Activated naive CD4-positive, alpha-beta T cell treated with anti-CD3 and anti-CD28 coated beads, Interleukin-2, amount 50 U/mL, for 16 hours (primary cell): ENCODE results near the gene BICC1.

Experiments used
- DNase-seq: peaks from one replicate; pipeline ENCODE4 v3.0.0-alpha.2; 2020

The BICC1 gene

DNA sequence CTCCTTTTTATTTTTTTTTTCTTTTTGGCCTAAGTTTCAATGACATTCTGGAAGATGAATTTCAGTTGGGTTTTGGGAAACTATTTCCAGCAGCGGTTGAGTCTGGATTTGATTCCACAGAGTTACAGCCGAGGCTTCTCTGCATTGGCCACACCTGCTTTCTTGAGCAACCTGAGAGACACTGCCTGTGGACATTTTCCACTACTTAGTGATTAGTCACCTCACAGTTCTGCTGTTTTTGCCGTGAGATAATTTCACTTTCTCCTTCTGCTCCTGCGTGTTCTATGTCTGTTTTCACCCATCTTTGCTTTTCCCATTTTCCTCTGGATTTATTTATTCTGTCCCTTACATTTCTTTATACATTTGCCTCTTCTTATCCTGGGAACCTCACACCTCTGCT, 243.0 kb downstream of the BICC1 start:
- DNase-seq = no peak

DNA sequence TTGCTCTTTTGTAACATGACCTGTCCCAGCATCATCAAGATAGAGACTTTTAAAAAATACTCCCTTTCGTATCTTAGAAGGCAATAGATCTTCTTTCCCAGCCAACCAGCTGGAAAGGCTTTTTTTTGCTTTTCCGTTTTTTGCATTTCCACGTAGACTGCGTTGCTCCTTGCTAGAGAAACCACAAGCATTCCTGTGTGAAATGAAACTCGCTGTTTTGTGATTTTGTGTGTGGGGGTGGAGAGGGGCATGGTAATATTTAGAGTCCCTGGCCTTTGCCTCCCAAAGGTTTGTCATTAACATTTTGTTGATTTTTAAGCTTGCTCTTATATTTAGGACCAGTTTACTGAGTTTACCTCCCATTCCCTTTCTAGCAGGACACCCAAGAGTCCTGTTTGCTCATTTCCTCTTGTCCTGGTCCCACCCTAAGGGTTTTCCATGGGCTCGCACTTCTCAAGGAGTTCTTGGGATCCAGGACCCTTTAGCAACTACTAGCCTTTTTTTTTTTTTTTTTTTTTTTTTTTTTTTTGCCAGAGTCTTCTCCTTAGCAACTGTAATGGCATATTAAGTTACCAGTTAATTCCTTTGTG, 243.6 kb downstream of the BICC1 start:
- DNase-seq = no peak

DNA sequence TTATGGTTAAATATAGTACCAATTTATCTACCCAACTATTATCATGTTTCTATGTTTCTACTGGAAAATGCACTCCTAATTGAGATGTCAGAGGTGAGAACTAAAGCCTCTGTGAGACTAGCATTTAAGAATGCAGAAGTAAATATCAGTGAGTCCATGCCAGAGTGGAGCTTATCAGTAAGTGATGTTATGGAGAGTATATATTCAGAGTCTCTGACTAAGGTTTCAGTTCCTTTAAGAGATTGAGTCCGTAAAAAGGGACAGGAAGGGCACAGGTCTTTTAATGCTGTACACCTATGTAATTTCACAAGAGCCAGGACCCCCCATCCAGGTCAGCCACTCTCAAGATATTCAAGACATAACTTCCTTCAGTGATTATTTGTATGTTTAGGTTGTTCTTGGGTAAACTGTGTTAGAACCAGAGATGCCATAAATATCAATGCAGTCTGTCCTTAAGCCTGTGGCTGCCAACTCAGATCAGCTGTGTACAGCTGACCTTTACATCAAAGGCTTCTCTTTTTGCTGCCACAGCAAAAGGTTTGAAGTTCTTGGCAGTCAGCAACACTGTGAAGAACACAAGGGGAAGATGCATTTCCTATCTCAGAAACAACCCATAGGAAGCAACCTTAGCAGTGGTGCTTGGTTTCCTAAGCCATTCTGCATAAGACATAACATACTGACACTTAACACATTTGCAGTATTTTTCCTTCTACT, 244.8 kb downstream of the BICC1 start:
- no peak for DNase-seq

DNA sequence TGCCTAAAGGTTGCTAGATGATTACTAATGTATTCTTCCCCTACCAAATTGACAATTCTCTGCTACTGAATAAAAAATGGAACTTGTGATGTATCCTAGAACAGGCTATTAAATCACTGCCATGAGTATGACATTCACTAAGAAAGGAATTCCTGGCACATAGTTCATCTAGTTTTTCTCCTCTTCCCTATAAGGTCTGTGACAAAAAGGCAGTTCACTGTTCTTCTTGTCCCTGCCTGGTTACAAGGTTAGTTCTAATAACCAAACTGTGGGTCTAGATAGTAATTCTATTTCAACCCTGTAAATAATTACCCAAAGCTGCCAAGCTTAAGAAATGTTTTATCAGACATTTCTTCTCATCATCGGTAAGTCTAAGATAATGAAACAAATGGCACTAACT, 245.6 kb downstream of the BICC1 start:
- no peak for DNase-seq

DNA sequence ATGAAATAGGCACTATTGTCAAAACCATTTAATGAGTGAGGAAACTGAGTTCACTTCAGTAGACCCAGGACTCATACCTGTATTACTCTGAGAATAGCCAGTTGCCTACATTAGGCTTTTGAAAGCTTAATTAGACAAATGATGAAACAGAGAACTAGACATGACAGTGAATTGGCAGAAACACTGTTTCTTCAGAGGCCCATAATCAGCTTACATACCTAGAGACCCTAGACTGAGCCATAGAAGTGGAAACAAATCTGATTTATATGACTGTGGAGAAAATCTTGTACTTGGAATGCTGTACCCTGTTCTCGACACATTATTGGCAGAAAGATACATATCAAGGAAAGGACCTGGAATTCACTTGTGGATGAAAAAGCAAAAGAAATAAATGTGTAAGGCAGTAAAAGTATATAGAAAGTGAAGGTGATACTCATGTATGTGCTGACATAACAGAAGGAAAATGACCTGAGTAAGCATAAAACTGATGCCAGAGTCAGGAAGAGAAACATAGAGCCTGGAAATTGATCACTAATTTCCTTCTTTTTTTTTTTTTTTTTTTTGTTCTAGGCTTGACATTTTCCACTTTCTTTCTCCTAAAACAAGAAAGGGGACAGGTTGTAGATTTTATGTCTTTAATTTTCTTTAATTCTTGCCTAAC, 251.5 kb downstream of the BICC1 start:
- no peak for DNase-seq

DNA sequence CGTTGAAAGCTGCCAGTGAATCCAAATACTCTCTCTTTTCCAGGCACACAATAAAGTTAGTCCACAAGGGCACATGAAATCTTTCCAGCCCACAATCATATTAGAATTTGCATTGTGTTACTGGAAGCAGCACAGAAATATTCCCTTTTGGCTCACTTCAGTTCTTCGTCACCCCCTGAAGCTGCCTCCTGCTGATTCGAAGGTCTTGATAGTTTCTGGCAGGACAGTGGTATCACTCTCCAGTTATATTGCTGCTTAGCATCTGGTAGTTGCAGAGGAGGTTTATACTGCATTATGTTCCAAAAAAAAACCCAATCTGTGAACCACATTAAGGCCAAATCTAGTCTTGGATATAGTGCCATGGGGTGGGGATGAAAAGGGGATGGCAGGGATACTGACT, 253.2 kb downstream of the BICC1 start:
- DNase-seq = no peak

DNA sequence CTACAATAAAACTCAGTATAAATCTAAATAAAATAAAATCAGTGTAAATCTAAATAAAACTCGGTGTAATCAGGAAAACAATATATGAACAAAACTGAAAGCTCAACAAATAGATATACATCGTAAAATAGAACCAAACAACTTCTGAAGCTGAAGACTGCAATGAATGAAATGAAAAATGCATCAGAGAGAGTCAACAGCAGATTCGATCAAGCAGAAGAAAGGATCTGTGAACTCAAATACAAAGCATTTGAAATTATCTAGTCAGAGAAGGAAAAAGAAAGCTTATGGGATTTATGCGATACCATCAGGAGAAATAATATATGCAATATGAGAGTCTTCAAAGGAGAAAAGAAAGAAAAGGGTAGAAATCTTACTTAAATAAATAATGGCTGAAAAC, 255.0 kb downstream of the BICC1 start:
- no peak for DNase-seq

DNA sequence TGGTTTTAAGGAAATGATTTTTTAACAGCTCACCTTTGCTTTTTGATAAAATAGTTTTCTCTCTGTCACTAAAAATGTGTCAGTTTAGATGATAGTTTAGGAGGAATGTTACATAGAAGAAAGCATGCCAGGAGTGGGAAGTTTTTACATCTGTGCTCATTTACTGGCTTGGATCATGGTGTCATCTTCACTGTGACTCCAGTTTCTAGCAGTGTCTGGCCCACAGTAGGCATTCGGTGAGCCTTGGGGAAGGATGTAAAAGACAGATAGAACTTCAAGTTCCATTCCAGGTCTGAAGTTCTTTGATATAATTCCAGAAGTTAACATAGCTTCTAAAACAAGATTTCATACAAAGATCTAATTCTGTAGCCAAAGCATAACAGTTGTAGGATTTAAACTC, 259.2 kb downstream of the BICC1 start:
- DNase-seq = no peak

DNA sequence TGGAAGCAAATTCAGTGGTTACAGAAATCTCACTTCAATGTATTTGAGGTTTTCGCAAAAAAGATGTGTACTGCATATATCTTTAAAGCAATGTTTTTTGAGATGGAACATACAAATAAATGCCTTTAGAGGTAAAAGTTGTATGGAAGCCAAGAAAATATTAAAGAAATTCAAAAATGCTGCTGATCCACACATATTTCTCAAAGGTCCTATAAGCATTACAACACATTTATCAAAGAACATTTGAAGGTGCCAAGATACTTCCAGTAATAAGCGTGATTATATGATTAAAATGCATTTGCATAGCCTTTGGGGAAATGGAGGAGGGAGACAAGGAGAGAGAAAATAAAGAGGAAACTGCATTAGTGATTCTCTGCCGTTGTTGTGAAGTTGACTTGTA, 260.1 kb downstream of the BICC1 start:
- no peak for DNase-seq

DNA sequence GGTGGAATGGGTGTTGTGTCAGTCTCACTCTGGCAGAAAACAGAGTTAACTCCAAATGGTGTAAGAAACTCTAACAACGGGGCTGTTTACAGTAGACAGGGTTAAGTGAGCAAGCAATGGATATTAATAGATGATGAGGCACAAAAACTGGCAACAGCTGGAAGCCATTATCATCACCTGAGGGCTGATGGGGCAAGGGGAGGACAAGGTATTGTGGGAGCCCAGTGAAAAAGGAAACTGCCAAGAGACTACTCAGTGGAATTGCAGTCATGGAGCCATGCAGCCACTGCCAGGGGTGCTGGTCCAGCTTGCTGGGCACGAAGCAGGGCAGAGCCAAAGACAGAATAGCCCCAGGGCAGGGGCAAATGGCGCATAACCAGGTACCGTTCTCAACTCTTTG, 260.7 kb downstream of the BICC1 start:
- no peak for DNase-seq

DNA sequence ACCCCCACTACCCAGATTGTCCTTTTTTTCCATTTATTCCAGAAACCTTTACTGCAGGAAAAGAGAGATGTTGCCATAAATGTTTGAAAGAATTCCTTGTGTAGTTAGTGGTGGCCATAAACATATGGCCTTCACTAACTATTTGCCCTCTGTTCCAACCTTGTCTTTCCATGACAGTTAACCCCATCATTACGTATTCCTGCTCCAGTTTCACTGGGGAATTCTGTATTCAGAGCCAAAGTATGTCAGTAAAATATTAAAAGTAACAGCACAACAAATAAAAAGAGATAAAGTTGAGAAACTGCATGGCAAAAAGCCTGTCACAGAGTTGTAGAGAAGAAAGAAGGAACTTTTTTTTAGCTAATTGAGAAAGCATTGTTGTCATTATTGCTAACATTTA, 261.3 kb downstream of the BICC1 start:
- no peak for DNase-seq

DNA sequence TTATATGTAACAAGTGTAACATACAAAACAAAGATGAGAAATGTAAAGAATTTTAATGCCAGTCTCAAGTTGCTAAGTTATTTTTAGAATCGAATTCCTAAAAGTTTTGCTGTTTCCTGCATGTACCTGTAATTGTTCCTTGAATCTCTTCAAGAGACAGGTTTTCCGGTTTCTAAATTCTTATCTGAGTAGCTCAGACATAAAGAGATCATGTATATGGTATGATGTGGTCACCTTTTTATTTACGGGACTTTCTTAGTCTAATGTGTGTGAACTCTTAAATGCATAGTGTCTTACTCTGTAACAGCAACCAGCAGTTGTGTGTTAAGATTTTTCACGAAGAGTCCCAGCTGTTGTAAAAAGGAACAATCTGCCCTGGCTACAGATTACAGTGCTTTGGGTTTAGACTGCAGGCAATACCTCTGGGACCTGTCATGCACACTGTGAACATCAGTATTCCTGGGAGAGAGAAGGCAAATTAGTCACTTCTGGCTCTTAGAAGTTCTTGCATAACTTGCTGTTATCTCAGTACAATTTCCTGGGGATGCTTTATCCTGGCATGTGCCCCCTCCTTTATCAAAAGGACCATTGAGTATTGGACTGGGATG, 263.4 kb downstream of the BICC1 start:
- DNase-seq = no peak

DNA sequence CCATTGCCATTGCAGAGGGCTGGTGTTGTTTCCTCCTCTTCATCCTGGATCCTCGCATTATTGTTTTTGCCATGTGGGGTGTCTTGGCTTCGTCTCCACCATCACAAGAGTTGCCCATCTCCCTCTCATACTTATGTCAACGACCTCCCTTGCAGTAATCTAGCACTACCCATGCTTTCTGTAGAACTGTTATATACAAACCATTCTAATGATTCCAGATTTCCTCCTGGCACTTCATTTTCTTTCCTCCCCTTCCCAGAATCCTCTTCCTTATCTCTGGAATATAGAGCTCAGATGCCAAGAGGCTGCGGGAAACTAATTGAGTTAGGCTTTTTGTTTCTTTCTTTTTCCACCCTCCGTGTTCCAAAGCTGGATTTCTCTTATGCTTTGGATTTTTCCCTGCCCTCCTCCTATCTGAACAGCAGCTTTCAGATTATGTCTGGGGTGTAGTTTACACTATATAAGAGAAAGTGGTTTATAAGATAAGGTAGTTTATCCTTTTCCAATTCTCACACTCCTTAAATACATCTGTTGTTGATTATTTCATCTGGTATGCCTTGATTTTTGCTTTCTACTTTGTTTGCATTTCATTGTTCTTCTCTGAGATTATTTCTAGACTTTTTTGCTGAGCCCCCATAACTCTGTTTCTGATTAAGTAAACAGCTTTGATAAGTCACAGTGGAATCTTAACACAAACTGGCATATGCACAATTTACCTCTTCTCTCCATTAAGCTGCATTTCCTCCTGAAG, 264.1 kb downstream of the BICC1 start:
- no peak for DNase-seq

DNA sequence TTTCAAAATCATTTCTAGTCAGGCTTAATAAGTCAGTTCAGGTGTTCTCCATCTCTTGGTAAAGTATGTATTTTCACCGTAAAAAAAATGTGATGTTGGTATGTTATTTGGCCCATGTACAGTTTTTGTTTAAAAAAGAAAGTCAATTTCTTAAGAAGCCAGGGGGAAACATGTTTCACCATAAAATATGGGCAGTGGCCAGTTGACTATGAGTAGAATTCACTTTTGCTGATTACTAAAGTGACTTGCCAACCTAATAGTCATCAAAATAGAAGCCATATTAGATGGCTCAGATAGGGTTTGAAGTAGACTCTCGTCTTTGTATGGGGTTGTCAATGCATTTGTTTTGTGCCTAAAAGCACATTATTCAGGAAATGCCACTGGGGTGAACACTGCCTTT, 266.3 kb downstream of the BICC1 start:
- DNase-seq = no peak

DNA sequence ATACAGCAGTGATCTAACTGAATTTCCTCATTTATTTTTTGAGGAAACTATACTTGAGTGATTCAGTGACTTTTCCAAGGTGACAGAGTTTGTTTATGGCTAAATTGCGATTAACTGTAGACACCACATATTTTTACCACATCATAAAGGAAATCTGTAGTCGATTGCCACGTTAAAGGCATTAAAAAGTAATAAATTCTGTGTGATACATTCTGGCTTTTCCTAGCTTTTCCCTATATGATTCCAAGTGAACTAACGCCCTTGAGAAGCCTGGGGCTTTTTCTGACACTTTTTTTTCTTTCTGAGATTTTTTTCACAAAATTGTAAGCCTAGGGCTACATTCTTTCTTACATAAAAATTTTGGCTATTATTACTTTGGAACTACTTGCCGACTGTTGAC, 266.9 kb downstream of the BICC1 start:
- DNase-seq = no peak

DNA sequence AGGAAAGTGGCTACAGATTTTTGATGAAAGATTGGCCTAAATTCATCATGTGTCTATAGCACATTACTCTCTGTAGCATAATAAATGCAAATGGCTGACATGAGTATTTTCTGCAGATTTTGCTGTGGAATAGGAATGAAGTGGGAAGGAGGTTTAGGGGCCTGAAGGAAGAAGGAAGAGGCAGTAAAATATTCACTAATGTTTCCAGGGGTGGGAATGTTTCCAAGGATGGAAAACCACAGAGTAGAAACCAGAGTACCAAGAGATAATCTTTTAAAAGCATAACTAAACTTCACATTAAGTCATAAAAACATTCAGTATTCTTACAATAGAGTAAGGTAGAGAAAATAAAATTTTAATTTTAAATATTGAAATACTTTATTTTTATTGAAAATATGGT, 267.8 kb downstream of the BICC1 start:
- DNase-seq = no peak

DNA sequence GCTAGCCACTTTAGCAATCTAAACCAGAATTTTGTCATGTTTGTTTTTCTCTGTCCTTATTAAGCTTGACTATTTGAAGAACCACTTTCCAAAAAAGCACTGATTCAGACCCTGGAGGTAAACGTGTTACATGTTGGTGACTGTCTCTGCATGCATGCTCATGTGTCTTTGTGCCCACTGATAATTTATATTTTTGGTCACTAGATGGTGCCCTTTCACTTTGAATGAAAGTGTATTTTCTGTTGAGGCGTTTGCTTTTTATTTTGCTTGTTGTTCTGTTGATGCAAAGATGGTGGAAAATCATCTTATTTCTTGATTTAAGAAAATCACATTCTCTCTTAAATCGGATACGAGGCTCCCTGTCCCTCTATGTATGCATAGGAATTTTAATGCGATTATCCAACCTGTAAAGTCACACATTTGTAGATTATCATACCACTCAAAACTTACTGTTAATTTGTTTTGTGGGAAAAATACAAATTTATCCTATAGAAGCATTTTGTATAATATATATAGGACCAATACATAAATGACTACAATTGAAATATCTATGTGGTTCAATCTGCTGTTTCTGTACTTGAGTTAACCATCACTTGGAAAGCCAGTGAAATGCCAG, 269.3 kb downstream of the BICC1 start:
- no peak for DNase-seq

DNA sequence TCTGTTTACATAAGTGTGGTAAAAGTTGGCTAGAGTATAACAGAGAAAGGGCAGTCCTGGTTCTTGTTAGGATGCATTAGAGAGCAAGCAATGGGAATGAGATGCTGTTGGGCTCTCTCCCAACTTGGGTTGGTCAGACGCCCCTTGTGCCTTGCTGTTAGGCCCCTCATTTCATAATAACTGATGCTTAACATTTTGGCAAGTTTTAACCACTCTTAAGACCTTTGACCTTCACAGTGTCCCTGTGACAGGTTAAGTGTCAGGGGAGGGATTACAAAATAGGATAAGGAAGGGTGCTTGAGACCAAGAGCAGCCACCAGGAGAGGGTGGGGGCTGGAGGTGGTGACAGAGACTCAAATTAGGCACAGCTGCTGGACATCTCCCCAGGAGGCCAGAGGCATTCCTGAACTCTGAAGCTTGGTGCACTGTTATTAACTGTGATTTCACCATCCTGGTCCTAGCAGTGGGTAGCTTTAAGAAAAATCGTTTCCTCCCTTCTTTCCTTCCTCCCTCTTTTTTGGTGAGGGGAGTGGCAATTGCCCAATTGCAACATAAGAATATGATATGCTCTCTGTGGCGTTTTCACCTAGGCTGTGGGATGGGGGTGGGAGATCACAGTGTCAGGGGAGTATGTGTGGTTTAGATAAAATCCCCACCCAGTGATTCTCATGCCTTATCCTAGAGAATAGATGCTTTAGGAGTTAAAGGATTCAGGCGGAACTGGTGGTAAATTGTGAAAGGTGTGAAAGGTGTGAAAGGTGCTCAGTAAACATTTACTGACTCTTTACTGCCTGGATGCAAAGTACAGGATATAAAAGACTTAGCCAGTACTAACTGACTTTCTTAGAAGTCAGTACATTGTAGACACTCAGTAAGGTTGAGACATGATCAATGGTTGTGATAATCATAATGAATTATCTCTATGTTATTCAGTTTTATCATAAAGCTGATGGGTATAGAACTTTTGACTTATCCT, 270.5 kb downstream of the BICC1 start:
- DNase-seq = no peak

DNA sequence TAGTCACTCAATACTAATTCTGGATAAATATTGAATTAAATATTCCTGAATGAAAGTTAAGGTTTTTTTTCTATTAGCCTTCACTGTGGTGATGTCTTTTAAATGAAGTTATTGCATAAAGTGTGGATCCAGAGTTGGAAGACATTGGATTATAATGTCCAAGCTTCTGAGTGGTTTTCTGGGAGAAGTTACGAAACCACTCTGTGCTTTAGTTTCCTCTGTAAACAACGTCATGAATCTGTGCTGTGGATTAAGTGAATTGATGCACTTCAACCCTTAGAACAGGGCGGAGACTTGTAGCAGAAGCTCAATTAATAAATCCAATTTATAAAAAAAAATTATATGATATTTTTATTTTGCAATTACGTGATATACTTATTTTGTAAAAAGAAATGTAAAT, 271.7 kb downstream of the BICC1 start:
- no peak for DNase-seq

DNA sequence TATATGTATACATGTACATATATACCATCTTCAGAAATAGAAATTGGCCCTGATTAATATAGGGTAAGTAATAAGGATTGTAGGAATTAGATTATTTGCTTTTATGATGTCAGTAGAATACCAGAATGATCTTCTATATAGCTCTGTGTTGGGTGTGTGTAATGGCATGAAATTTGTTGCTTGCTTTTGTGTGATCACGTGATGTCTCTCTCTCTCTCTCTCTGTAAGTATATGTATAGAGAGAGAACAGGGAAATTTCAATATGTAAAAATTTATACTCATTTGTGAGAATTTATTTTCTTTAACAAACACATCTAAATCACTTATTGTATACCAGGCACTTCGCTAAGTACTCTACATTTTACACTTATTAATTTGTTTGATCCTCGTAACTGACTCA, 272.7 kb downstream of the BICC1 start:
- no peak for DNase-seq

DNA sequence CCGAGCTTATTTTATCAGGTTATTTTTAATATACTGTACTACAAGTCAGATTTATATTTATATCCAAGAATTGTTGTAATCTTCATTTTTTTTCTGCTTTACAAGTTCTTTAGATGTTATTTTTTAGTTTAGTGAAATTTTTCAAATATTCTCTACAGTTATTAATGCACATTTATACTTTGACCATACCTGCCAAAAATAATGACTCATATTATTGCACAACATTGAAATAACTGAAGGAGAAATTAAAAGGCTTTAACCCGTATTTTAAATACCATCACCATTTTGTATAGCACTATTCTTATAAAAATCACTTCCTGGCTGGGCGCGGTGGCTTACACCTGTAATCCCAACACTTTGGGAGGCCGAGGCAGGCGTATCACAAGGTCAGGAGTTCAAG, 278.5 kb downstream of the BICC1 start:
- DNase-seq = no peak

DNA sequence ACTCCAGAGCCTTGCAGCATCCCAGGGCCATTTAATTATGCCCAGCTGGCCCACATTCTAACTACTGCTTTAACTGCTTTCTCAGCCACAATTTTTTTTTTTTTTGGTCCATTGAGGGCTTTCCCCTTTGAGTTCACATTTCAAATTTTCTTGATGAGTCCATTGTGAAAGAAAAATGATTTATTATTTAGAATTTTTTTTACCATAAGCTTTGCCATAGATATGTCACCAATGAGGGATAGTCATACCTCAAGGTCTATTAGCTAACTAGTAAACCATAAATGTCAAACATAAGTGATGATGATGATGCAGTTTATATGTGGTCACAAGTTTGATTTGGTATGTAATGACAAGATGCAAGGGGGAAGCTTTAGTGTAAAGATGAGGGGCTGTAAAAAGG, 282.9 kb downstream of the BICC1 start:
- DNase-seq = no peak
